Suprapubic skin (tissue), 4 donors: ENCODE measurements around the gene HECTD1. TPM values are rescaled to one million over a fixed set of nuclear protein-coding genes. Genes with fewer than 3 reads are reported as not detected.

Source experiments
- DNase-seq, 2 donors: peaks; one replicate each; pipeline ENCODE4 v3.0.0-alpha.2; 2019; ENCODE audit warnings: low spot score in 2 of 2
- H3K27ac ChIP-seq: fragments of 200-600 bp; sonication (generic); one replicate; pipeline ENCODE4 v1.5.1; 2019
- H3K27me3 ChIP-seq: fragments of 200-600 bp; sonication (generic); one replicate; pipeline ENCODE4 v1.5.1; 2019
- H3K36me3 ChIP-seq: fragments of 200-600 bp; sonication (generic); one replicate; pipeline ENCODE4 v1.5.1; 2019
- H3K4me1 ChIP-seq: fragments of 200-600 bp; sonication (generic); one replicate; pipeline ENCODE4 v1.5.1; 2019
- H3K4me3 ChIP-seq: fragments of 200-600 bp; sonication (generic); one replicate; pipeline ENCODE4 v1.5.1; 2019; ENCODE audit warnings: mild to moderate bottlenecking
- H3K9me3 ChIP-seq: fragments of 200-600 bp; sonication (generic); one replicate; pipeline ENCODE4 v1.5.1; 2019
- CTCF ChIP-seq, 2 donors: fragments of 200-600 bp in 1 of 2; fragments of 450-650 bp in 1 of 2; sonication (generic) in 1 of 2; IDR thresholded peaks; one replicate each; pipeline ENCODE4 v1.5.1; 2016 to 2019; ENCODE audit warnings: antibody characterized with exemption in 2 of 2, mild to moderate bottlenecking in 1 of 2, moderate library complexity in 1 of 2
- EP300 ChIP-seq: sonication (generic); formaldehyde crosslinking; IDR thresholded peaks from one replicate; pipeline ENCODE4 v1.6.1; 2017; ENCODE audit warnings: antibody characterized with exemption
- POLR2A ChIP-seq, 2 donors: fragments of 450-650 bp; IDR thresholded peaks; one replicate each; pipeline ENCODE4 v1.6.1; 2017; ENCODE audit warnings: antibody characterized with exemption in 2 of 2, mild to moderate bottlenecking in 2 of 2, moderate library complexity in 2 of 2
- POLR2AphosphoS5 ChIP-seq, 3 donors: sonication (generic); formaldehyde crosslinking; IDR thresholded peaks; one replicate each; pipeline ENCODE4 v1.6.1; 2017; ENCODE audit warnings: antibody characterized with exemption in 3 of 3
- WGBS: methylation state at CpG from one replicate; pipeline ENCODE4 v1.1.5; 2018; 5-methylcytosine and 5-hydroxymethylcytosine counted together
- total RNA-seq, 4 donors: library from RNA; depleted of rRNA; stranded (reverse); fragments of >200 nt; gene quantifications; one replicate each; pipeline ENCODE4 v1.1.0, GENCODE V29; 2016

HECTD1 gene
- total RNA-seq, 4 donors from 2014 or later = 197 to 442 (median 271) TPM

- no peak for TF ChIP-seq POLR2AphosphoS5 (IDR thresholded peaks at IDR 0.05)
- no peak for TF ChIP-seq POLR2A (IDR thresholded peaks at IDR 0.05)
- TF ChIP-seq EP300 = no peak
- TF ChIP-seq CTCF (IDR thresholded peaks at IDR 0.05) = no peak
- Histone ChIP-seq H3K36me3 (no peaks in the 10 kb centered on the region), H3K9me3 (no peaks in the 10 kb centered on the region), H3K4me1 (no peaks in the 10 kb centered on the region), H3K4me3 (no peak overlapping the region), H3K27ac (no peak overlapping the region), H3K27me3 (no peaks in the 10 kb centered on the region)
- 96% methylated on average over 1 of the region's 1 CpG for WGBS
- DNase-seq = no peak
Measured at GRCh38 chr14:31222834-31223233, 15.2 kb upstream of the HECTD1 start.

- Histone ChIP-seq H3K4me1 (no peaks in the 10 kb centered on the region), H3K36me3 (no peaks in the 10 kb centered on the region), H3K9me3 (no peaks in the 10 kb centered on the region), H3K27ac (no peak overlapping the region), H3K27me3 (no peaks in the 10 kb centered on the region), H3K4me3 (no peak overlapping the region)
- DNase-seq = no peak
- WGBS = 90% methylated on average over 2 of the region's 2 CpGs
- no peak for TF ChIP-seq POLR2AphosphoS5 (IDR thresholded peaks at IDR 0.05)
- no peak for TF ChIP-seq POLR2A (IDR thresholded peaks at IDR 0.05)
- no peak for TF ChIP-seq CTCF (IDR thresholded peaks at IDR 0.05)
- no peak for TF ChIP-seq EP300
Measured at GRCh38 chr14:31221266-31221665, 13.7 kb upstream of the HECTD1 start.

- H3K27ac ChIP-seq = no peak overlapping the region
- WGBS = 81% methylated on average over 3 of the region's 3 CpGs
- no peak for DNase-seq
Measured at GRCh38 chr14:31219169-31219568, 11.6 kb upstream of the HECTD1 start.

GRCh38 chr14:31216359-31216758 lies 8.8 kb upstream of the HECTD1 start:
- H3K27me3 ChIP-seq = no peaks in the 10 kb centered on the region
- H3K36me3 ChIP-seq = no peaks in the 10 kb centered on the region
- TF ChIP-seq POLR2A (IDR thresholded peaks at IDR 0.05) (no peak), EP300 (no peak), CTCF (IDR thresholded peaks at IDR 0.05) (no peak), POLR2AphosphoS5 (IDR thresholded peaks at IDR 0.05) (no peak)
- no peak overlapping the region for H3K27ac ChIP-seq
- WGBS = 90% methylated on average over 9 of the region's 9 CpGs
- no peak for DNase-seq
- no peaks in the 10 kb centered on the region for H3K9me3 ChIP-seq
- no peaks in the 10 kb centered on the region for H3K4me1 ChIP-seq
- H3K4me3 ChIP-seq = no peak overlapping the region

More at GRCh38 chr14:31219169-31219568, 11.6 kb upstream of the HECTD1 start:
- Histone ChIP-seq H3K36me3 (no peaks in the 10 kb centered on the region), H3K9me3 (no peaks in the 10 kb centered on the region), H3K27me3 (no peaks in the 10 kb centered on the region), H3K4me1 (no peaks in the 10 kb centered on the region), H3K4me3 (no peak overlapping the region)
- TF ChIP-seq POLR2AphosphoS5 (IDR thresholded peaks at IDR 0.05) = no peak
- no peak for TF ChIP-seq EP300
- no peak for TF ChIP-seq CTCF (IDR thresholded peaks at IDR 0.05)
- no peak for TF ChIP-seq POLR2A (IDR thresholded peaks at IDR 0.05)

- Histone ChIP-seq H3K36me3 (no peaks in the 10 kb centered on the region), H3K4me3 (no peak overlapping the region), H3K9me3 (no peaks in the 10 kb centered on the region), H3K4me1 (peaks cover 10% of the 10 kb centered on the region), H3K27ac (no peak overlapping the region), H3K27me3 (no peaks in the 10 kb centered on the region)
- TF ChIP-seq POLR2AphosphoS5 (IDR thresholded peaks at IDR 0.05) = no peak
- no peak for TF ChIP-seq POLR2A (IDR thresholded peaks at IDR 0.05)
- no peak for DNase-seq
- 95% methylated on average over 2 of the region's 2 CpGs for WGBS
Measured at GRCh38 chr14:31212893-31213292, 5.3 kb upstream of the HECTD1 start.

- Histone ChIP-seq H3K27ac (no peak overlapping the region), H3K4me1 (peaks cover 27% of the 10 kb centered on the region), H3K9me3 (no peaks in the 10 kb centered on the region), H3K36me3 (no peaks in the 10 kb centered on the region), H3K27me3 (no peaks in the 10 kb centered on the region), H3K4me3 (no peak overlapping the region)
- DNase-seq = no peak
- WGBS = 94% methylated on average over 5 of the region's 5 CpGs
- TF ChIP-seq POLR2AphosphoS5 (IDR thresholded peaks at IDR 0.05) (no peak), POLR2A (IDR thresholded peaks at IDR 0.05) (no peak), CTCF (IDR thresholded peaks at IDR 0.05) (no peak), EP300 (no peak)
Measured at GRCh38 chr14:31209605-31210004, 2.0 kb upstream of the HECTD1 start.
